HG02973 (cell line): ENCODE results near the gene MYLK4.
A peak's percentile ranks its signal among the peaks of the same experiment; 100 is the strongest.
"Not testable (repeated sequence)": the region's sequence is repeated elsewhere in the genome, so short reads cannot be mapped to it uniquely, and the experiment has no call there.

Experiments
- ATAC-seq: cut with Tn5 transposase; IDR thresholded peaks from one replicate; pipeline ENCODE4 v1.9.1; 2021; ENCODE audit warnings: moderate library complexity; ENCODE audit not compliant: unreplicated experiment

MYLK4 gene

DNA sequence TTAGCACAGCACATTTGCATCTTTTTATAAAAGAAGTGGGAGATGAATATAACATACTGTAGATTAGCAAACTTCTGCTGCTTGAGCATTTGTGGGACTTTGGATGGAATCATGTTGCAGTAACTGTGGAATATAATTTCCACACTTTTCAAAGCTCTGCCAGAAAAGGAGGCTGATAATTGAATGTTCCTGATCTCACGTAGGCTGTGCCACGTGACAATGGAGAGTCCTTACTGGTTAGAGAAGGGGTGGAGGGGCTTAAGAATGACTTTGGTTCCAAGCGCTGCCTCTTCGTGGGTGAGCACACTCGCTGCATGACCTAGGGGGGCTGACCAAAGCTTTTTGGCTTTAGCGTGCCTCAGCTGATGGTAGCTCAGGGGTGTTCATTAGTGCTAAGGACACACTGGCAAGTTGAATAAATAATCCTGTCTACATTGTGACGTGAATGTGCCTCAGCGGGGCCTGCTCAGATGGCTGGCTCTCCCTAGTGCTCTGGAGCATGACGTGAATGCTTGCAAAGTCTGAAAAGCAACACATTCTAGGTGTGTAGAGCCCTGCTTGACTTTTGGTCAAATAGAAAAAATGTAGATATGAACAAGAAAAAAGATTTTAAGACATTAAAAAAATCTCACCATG, 29.5 kb upstream of the MYLK4 start:
- no peak for ATAC-seq

DNA sequence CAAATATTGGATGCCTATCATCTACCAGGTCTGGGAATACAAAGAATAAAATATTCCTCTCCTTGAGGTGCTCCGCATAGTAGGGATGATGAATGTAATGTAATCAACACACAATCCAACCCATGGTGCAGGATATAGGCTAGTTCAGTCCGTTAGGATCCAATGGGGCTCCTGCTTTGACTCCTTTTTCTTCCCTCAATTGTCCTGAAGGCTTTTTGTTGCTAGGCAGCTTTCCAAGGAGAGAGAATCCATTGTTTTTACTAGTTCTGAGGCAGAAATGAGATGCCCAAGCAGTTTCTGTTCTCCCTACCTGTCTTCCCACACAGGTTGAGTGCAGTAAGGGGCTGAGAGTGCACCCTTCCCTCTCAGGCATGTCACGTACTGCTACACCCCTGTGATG, 26.5 kb upstream of the MYLK4 start:
- ATAC-seq, result no peak

DNA sequence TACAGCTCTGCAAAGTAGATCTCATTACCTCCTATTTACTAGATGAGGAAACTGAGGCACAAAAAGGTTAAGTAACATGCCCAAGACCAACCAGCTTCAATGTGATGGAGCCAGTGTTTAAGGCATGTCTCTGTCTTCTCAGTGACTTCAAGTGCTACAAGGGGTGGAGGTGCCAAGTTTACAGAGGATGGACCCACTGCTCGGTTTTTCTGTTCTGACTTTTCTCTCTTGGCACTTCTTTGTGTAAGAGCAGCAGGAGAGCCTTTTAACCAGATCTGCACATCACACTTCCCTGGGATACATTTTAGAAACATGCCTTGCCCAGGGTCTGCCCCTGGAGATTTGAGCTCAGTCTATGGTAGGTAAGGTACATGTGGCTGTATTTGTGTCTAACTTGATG, 24.3 kb upstream of the MYLK4 start:
- no peak for ATAC-seq

DNA sequence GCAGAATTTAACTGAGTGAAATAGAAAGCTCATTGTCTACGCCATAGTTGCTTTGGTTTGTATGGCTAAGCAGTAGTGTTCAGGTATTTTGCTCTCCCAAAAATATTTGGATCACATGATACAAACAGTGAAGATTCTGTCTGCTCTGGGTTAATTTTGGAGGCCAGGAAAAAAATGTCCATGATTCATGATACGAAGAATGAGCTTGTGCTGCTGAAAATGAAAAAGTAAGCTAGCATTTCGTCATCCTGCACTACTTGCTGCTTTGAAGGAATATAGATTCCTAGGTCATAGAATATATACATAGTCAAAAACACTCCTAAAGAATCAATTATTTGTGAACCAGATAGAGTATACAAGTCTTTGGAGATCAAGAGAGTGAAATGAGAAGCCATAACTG, 22.7 kb upstream of the MYLK4 start:
- ATAC-seq, result no peak

DNA sequence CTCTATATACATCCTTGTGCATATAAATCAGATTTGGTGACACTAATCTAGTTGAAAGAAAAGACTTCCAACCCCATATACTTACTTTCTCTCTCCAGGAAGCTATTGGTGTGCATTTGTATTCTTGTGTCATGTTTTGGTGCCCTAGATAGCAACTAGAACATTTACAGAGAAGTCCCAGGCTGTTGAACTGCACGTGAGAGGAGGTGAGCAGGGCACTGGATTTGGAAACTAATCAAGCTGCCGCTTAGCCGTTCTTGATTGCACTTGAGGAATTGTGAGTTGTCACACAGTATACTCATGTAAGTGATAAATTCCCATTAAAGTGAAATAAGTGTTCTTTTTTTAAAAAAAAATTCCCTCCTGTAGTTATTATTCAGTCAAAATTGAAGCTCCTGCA, 22.1 kb upstream of the MYLK4 start:
- no peak for ATAC-seq

DNA sequence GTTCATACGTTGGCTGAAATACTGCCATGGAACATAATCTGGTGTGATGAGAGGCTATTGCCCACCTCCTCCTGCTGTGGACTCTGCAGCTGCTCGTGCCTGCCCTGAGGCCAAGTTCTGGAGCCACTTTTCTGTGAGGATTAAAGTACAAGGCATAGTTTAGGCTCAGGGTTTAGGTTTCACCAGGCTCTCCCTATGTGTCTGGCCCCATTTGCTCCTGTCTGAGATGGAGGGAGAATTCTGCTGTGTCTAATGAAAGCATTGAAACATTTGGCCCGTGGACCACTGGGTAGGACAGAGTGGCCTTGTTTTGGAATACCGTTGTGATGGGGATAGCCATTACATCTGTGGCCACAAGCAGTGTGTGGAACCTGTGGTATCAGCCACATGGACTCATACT, 20.4 kb upstream of the MYLK4 start:
- no peak for ATAC-seq

DNA sequence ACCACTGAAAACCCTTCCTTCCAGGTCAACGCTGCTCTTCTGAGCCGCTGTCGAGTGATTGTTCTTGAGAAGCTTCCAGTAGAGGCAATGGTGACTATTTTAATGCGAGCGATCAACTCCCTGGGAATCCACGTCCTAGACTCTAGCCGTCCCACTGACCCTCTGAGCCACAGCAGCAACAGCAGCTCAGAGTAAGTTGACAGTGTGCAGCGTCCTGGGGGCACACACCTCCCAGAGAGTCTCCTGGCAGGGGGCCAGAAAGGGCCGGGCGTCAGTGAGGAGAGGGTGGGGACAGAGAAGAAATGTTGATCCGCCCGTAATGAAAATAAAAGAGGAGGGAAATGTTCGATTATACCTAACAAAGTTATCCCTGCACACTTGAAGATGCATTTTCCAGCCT, 19.4 kb upstream of the MYLK4 start:
- no peak for ATAC-seq

DNA sequence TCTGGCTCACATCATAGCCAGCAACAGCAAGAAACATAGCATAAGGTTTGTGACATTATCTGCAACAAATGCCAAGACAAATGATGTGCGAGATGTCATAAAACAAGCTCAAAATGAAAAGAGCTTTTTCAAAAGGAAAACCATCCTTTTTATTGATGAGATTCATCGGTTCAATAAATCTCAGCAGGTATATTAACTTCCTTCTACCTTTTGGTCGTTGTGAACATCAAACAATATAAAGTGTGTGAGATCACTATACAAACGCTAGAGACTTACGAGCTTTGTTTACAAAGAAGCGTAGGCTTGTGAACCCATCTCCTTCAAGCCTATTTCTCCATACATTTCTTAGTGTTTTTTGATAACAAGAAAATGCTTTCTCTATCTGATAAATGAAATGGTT, 18.0 kb upstream of the MYLK4 start:
- ATAC-seq, result no peak

DNA sequence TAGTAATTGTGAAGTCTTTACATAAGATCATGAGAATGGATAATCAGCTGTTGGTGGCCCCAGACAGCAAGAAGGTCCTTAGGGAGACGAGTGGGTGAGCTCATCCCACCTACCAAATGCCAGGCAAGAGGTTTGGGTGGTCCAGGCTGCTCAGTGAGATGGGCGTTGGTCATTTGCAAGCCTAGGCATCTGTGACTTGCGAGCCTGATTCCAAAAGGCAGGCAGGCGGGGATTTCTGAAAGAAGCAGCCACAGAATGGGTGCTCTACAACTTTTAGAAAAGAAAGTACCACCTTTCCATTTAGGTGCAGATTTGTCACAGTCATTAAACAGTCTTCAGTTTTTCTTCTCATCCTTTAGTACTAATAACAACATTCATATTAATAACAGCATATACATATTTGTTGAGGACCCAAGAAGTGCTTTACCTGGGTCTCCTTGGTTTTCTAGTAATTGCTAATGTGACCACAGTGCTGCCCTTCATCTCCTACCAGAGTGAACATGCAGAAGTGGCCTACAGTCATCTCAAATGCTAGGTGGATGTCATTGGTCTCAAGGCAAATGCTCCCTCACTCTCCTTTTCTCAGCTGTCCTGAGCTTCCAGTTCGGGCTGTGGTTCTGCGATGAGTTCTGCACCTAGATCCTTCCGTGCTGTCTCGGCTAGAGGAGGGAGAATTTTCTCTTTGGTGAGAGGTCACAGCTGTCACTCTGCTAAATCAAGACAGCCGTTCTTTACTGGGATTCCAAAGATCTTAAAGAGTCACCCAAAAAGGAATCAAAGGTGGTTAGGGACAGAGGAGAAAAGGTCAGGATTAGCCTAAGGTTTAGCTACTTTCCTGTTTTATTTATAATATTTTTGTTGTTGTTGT, 17.2 kb upstream of the MYLK4 start:
- no peak for ATAC-seq

DNA sequence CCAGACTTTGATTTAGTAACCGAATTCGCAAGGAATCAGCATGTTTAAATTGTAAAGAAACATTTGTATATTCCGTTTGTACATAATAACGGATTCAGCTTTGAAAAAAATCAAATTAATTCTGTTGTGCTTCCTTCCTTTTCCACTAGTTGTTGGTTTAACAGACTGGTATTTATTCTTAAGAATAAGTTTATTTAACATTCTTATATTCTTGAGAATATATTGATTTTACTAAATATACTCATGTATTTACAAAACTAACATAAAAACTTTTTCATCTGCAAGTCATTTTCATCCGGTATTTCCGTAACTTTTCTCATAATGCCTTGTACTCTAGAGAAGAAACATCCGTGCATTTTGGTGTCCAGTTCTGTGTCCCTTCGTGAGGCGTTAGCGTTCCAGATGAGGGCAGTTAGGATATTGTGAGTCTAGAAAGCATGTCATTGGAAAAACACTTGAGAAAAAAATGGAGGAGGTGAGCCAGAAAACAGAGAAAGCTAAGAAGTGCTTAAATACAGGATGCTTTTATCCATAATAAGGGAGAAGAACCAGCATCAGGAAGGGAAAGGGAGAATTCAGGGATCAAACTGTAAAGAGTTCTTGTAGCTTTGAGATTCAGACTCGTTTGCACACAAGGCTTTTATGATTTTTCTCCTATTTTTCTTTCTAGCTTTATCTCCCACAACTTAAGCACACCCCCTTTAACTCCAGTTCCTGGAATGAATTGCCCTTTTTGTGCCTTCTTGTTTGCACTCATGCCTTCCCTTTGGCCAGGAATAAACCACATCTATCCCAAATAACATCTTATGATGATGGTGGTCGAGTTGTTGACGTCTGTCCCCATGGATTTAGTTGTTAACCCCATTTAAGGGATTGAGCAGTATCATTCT, 16.3 kb upstream of the MYLK4 start:
- no peak for ATAC-seq

DNA sequence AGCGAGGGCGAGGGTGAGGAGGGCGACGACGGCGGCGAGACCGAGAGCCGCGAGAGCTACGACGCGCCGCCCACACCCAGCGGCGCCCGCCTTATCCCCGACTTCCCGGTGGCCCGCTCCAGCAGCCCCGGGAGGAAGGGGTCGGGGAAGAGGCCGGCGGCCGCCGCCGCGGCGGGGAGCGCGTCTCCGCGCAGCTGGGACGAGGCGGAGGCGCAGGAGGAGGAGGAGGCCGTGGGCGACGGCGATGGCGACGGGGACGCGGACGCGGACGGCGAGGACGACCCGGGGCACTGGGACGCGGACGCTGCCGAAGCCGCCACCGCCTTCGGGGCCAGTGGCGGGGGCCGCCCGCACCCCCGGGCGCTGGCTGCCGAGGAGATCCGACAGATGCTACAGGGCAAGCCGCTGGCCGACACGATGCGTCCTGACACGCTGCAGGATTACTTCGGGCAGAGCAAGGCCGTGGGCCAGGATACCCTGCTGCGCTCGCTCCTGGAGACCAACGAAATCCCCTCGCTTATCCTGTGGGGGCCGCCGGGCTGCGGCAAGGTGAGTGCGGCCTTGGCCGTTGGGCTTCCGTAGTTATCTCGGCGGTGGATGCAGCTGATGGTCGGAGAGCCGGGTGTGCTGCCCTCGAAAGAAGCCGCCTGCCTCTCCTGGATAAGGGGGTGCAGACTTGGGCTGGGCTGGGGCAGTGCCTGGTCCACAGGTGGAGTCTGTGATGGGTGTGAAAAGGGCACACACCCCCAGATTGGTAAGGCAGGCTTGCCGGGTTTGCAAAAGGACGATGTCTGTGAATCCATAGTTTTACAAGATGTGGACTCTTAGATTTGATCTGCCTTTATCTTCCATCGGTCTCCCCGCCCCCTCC, 15.4 kb upstream of the MYLK4 start:
- peak; percentile 4 for ATAC-seq

DNA sequence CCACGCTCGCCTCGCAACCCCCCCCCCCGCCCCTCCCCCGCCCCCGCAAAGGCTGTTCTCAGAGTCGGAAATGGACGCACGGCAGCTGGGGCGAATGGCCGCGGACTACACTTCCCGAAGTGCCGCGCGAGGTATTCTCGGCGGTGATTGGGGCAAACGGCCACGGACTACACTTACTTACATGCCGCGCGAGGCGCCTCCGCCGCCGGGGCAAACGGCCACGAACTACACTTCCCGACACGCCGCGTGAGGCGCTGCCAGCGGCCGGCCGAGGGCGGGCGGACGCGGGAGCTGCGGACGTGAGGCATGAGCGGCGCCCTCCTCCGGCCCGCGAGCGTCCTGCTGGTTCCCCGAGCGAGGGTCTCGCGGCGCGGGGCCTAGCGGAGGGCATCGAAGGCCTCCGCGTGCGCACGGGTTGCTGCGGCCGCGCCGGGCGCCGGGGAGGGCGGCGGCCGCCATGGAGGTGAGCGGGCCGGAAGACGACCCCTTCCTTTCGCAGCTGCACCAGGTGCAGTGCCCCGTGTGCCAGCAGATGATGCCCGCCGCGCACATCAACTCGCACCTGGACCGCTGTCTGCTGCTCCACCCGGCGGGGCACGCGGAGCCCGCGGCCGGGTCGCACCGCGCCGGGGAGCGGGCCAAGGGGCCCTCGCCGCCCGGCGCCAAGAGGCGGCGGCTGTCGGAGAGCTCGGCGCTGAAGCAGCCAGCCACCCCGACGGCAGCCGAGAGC, 14.6 kb upstream of the MYLK4 start, which contains the start of gene WRNIP1:
WRNIP1 (plus strand) TSS at position 228 of the 730 bp plus-strand sequence; CDS start at position 458, 230 bp downstream.
- ATAC-seq, result peak; percentile 83

DNA sequence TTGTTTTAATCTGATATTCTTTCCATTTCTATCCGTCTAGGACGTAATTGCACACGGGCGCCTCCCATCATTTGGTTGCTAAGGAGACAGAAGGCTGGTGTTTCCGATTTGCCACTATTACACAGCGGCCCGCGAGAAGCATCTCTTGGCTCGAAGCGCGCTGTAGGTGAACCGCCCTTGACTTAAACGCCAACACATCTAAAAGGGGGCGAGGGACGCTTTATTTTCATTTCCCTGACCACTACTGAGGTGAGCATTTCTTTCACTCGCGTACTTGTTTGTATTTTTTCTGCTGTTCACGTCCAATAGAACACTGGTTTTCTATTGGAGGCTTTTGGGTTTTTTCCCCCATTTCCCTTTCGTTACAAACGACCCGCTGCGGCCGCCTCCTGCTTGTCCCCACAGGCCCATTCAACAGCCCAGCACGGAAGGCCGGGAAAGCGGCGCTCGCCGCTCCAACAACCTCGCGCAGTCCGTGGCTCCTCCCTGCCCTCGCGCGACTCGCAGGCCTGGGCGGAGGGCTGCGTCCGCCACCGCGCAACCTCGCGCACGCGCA, 14.0 kb upstream of the MYLK4 start:
- peak; percentile 55 for ATAC-seq

DNA sequence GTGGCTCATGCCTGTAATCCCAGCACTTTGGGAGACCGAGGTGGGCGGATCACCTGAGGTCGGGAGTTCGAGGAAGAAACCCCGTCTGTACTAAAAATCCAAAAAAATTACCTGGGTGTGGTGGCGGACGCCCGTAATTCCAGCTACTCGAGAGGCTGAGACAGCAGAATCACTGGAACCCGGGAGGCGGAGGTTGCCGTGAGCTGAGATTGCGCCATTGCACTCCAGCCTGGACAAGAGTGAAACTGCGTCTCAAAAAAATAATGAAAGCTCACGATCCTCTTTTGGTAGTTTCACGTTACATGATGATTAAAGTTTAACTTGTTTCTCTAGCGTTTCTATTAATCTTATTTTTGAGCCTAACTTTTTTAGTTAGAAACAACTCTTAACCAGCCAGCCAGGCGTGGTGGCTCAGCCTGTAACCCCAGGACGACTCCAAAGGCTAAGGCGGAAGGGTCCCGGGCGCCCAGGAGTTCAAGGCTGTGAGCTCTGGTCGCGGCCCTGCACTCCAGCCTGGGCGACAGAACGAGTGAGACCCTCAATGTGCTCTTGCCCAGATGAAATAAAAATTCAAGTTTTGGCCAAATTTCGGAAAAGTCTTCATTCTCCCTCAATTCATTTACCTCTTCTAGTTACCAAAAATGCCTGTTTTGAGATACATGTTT, 13.3 kb upstream of the MYLK4 start:
- ATAC-seq, result no peak

DNA sequence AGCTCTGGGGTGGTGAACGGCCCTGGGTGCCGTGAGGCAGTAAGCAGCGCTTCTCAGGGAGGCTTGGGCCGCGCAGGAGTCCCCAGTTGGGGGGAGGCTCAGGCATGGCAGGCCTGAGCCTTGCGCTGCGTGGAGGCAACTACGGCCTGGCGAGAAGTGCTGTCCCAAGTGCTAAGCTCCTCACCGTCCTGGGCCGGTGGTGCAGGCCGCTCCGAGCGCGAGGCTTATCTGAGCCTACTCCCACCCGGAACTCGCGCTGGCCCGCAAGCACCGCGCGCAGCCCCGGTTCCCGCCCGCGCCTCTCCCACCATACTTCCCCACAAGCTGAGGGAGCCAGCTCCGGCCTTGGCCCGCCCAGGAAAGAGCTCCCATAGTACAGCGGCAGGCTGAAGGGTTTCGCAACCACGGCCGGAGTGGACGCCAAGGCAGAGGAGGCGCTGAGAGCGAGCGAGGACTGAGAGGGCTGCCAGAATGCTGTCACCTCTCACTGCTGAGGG, 12.7 kb upstream of the MYLK4 start:
- no peak for ATAC-seq

DNA sequence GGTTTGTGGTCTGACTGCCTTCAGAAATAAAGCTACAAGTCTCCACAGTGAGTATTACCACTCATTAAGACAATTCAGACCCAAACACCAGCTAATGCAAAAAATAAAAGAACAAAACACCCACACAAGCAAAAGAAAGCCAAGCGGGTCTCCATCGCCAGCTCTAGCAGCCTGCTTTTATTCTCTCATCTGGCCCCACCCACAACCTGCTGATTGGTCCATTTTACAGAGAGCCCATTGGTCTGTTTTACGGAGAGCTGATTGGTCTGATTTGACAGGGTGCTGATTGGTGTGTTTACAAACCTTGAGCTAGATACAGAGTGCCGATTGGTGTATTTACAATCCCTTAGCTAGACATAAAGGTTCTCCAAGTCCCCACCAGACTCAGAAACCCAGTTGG, 12.1 kb upstream of the MYLK4 start:
- ATAC-seq, result not testable (repeated sequence)

DNA sequence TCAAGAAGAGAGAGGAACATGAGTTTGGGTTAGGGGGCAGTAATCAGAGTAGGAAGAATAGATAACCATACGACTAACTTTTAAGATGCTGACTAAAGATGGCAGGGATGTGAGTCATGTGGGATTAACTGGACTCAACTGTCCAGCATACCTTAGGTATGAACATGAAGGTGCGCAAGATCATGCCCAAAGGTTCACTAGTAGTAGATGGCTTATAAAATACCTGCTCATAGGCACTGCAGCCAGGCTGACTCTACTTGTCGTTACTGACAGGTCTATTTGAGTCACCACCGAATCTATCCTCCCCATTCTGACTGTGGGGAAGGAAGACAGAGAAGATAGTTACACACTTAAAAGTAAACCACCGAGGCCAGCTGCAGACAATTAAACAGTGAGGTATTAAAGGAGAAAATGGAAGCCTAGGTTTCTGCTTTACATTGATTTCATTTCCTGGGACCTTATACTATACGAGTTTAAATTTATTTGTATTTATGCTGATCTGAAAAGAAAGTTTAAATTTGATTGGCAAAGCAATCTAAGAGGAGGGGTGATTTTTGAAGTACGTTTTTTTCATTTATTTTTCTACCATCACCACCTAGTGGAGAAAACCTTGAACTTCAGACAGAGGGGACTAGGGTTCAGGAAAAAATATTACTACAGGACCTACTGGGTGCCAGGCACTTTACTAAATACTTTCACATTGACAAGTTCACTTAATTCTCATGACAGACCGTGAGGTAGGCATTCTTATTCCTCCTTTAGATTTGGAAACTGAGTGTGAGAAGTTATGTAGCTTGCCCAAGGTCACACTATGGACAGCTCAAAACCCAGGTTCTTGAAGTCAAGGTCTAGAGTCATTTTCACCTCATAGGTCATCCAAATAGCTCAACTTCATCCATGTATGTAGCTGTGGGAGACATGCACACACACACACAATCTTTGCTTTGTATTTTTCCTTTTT, 10.4 kb upstream of the MYLK4 start:
- ATAC-seq, result no peak

DNA sequence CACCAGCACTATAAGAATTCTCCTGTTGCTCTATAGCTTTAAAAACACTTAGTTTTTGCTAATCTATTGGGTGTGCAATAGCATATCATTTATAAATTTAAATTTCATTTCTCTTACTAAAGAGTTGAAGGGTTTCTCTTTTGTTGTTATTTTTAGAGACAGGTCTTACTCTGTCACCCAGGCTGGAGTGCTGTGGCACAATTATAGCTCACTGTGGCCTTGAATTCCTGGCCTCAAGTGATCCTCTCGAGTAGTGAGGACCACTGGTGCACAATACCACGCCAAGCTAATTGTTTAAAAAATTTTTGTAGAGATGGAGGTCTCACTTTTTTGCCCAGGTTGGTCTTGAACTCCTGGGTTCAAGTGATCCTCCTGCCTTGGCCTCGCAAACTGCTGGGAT, 8.3 kb upstream of the MYLK4 start:
- no peak for ATAC-seq
